ENCODE results near the gene PDCD10.

PDCD10 gene

DNA sequence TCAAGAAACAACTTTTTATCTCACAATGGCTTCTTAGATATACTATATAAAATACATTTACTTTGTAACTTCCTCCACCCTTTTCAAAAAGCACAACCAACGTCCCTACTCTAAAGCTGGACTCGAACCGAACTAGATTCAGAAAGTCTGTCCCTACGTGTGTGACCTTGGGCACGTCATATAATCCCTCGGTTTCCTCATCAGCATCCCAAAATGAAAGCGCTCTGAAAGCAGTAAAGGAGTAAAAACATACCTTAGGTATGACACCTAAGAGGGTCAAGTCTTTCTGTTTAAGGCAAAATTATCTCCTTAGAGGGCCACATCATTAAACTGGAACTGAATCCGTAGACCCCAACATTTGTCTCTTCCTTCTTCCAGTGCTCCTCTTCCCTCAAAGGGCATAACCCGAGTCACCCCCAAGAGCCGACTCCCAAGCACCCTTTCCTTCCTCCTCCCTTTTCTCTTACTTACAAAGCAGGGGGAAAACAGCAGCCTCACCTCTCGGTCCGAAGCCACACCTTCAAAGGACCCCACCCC lies 663 bp downstream of the PDCD10 start:
- DNase-seq, result peak; percentile 38 to 51

DNA sequence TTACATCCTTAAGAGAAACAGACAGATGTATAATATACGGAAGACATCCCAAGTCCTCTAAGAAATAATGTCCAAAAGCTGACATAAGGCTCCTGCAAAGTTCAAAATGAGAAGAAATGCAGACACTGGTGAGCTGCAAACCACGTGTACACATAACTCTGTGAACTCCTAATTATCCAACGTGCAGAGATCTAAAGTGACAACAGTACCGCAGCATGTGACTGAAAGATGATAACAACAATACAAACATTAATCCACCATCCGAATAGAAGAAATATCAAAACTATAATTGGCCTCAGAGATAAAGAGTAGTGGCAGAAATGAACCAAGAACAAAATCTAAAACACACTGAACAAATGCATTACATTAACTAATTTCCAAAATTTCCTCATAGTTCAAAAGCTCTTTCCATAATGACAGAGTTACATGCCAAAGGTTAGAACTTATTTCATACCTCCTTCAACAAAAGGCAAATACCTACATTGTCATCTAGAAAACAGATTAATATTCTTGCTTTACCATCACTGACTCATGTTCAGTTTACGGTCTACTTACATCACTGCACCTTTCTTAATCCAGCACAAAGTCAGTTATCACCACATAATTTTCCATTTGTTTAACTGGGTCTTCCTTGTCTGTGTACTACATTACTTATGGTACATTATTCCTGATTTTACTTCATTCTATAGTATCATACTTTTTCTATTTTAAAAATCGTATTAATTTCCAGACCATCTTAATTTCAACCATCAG lies 2.2 kb downstream of the PDCD10 start:
- no peak for DNase-seq

DNA sequence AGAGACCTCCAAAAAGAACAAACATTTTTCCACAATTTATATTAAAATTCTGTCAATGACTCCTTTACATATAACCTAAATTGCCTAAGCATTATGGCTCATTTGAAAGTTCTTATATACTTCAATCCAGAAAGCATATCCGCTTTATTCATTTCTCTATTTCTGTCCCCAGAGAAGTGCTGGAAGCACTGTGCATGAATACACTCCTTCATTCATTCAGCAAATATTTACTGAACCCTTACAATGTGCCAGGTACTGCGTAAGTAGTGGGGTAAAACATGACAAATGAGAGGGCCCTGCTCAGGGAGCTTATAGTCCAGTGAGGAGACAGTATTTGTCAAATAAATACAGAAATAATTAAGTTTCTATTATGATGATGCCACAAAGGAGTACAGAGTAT lies 3.3 kb downstream of the PDCD10 start:
- no peak for DNase-seq

DNA sequence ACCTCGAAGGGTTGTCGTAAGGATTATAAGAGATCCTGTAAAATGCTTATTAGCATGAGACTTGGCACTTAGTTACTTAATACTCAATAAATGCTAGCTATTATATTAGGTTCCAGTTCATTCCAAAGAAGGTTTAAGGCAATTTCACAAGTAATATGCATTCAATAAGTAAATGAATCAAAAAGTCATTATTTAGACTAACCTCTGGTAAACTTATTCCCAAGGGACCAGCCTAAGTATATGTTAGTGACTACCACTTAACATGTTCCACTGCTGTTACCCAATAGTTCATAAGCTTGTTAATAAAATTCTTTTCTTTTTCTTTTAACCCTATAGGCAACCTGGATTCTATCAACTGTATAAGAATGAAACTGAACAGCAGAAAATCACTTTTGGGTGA lies 5.1 kb downstream of the PDCD10 start:
- no peak for DNase-seq

DNA sequence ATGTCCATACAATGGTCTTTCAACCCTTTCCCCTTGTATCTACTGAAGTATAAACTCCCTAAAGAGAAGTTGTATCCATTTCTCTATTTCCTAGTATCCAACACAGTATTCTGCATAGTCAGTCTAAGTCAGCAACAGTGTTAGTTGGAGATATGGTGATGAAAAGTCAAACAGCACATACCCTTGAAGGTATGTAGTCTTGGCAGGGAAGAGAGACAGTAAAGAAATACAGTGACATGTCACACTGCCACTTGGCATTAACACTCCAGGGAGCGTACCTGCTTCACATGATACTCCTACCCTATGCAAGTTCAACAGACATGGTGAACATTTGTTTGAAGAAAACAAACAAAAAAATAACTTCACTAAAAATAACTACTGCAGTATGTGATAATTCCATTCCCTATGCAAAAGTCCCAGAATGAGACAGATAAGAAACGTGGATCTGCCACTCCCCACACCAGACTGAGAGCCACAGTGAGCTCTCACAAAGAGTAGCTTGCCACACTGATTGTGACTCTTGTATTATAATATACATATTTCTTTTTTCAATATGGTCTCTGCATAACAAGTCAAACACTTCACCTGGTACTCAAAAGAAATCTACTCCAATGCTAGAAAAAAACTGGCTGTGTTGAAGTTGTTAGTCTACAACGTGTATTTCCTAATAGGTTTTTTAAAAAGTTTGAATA lies 5.9 kb downstream of the PDCD10 start:
- no peak for DNase-seq

DNA sequence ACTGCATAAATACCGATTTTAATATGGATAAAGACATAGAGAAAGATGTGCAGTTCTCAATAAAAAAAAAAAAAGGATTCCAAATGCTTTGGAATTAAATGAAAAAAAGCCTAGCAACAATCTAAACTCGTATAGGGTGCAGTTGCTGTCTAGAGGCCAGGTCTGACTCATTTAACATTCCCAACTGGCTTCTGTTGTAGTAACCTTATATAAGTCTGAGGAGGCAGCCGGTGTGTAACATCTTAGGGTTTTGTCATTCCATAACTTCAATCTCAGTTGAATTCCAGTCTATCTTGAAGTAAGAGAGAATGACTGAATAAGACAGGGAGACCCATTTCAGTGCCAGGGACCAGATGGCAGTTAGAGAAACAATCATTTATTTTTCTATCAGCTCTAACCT lies 6.5 kb downstream of the PDCD10 start:
- no peak for DNase-seq

DNA sequence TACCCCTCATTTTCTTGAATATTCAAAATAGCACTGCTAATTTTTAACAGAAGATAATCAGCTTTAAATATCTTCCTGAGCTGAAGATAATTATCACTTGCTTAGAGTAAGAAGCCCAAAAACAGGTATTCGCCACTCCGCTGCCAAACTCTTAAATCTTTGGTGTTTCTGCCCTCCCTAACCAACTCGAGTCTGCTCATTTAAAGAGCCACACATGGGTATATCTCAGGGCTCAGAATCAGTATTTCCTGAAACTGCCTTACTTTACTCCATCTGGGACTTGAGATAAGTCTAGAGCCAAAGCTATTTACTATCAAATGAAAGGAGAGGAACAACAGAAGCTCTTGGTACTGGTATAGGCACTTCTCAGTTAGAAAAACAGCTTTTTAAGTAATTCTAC lies 10.8 kb downstream of the PDCD10 start:
- no peak for DNase-seq

DNA sequence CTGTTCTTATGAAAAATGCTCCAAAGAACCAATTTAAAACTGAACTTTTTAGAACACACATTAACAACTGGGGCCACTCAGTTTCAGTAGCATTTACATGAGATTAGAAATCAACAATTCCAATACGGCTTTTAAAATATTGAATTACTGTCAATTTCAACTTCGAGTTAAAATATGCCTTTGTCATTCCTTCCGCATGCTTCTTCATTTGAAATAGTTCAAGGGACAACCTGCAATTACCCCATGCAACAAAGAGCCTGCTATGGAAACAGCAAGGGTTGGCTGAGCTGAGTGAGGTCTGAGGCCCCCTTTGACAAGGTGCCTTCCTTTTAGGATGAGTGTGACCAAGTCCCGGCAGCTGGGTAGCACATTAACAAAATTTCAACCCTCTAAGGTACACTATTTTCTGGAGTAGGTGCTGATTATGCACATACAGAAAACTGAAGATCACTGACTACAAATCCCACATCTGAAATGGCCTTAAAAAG lies 11.6 kb downstream of the PDCD10 start:
- no peak for DNase-seq

DNA sequence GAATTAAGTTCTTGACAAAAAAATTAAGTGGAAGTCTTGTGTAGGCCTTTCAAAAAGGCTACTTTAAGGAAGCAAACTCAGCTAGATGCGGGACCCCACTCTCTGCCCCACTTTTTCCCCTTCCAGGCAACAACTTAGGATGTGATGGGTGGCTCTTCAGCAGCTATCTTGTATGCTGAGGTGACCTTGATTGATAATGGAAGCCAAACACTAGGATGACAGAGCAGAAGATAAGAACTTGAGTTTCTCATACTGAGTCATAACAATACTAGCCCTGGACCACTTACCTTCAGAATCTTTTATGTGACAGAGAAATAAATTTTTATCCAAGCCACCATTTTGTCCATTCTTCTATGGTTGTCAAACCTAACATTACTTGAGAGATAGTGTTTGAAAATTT lies 16.1 kb downstream of the PDCD10 start:
- no peak for DNase-seq

DNA sequence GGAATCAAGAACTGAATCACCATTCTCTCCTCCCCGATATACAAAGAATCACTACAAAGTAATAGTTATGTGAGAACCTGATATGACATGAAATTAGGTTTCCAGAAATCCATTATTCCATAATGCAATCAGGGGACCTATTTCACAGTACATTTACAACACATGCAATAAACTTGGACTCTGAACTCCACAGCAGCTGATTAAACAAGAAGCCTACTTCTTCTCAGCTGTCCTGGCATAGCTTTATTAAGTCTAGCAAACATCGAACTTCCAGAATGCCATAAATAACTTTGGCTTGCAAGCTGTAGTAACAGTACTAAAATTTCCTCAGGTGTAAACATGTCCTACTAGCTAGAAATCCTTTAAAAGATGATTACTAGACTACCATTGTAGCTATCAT lies 17.8 kb downstream of the PDCD10 start:
- DNase-seq, result no peak

DNA sequence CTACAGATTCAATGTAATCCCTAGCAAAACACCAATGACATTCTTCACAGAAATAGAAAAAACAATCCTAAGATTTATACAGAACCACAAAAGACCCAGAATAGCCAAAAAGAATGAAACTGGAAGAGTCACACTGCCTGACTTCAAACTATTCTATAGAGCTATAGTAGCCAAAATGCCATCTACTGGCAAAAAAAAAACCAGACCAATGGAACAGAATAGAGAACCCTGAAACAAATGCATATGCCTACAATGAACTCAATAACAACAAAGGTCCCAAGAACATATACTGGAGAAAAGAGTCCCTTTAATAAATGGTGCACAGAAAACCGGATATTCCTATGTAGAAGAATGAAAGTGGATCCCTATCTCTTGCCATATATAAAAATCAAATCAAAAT lies 19.8 kb downstream of the PDCD10 start:
- DNase-seq, result no peak

DNA sequence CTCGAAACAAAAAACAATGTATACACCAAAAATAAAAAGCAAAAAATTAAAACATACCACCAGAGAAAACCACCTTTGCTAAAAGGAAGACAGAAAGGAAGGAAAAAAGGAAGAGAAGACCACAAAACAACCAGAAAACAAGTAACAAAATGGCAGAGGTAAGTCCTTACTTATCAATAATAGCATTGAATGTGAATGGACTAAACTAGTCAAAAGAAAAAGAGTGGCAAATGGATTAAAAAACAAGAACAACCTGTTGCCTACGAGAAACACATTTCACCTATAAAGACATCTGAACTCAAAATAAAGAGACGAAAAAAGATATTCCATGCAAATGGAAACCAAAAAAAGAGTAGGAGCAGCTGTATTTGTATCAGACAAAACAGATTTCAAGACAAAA lies 22.2 kb downstream of the PDCD10 start:
- no peak for DNase-seq

DNA sequence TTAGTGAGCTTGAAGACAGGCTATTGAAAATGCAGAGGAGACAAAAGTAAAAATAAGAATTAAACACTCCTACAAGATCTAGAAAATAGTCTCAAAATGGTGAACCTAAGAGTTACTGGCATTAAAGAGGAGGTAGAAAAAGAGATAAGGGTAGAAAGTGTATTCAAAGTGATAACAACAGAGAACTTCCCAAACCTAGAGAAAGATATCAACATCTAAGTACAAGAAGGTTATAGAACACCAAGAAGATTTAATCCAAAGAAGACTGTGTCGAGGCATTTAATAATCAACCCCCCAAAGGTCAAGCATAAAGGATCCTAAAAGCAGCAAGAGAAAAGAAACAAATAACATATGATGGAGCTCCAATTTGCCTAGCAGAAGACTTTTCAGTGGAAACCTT lies 23.3 kb downstream of the PDCD10 start:
- DNase-seq, result no peak

DNA sequence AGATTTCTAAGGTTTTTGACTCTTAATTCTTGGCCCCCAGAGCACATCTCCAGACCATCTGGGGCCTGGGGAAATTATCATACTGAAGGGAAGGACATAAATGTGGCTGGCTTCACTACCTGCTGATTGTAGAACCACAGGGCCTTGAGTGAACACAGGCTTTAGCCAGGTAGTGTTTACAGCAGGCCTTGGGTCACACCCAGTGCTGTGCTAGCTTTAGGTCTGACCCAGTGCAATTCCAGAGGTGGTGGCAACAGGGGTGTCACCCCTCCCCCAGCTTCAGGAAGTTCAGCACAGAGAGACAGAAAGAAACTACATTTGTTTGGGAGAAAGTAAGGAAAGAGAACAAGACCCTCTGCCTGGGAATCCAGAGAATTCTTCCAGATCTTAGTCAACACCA lies 24.1 kb downstream of the PDCD10 start:
- no peak for DNase-seq

DNA sequence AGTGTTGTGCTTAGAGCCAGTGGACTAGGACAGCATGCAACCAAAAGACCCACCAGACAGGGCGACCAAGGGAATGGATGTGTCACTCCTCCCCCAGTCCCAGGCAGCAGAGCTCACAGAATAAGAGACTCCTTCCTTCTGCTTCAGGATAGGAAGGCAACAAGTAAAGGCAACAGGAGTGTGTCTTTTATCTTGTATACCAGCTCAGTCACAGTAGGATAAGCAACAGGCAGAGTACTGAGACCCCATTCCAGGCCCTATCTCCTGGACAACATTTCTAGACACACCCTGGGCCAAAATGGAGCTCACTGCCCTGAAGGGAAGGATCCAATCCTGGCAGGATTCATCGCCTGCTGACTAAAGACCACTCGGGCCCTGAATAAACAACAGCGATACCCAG lies 25.0 kb downstream of the PDCD10 start:
- no peak for DNase-seq

DNA sequence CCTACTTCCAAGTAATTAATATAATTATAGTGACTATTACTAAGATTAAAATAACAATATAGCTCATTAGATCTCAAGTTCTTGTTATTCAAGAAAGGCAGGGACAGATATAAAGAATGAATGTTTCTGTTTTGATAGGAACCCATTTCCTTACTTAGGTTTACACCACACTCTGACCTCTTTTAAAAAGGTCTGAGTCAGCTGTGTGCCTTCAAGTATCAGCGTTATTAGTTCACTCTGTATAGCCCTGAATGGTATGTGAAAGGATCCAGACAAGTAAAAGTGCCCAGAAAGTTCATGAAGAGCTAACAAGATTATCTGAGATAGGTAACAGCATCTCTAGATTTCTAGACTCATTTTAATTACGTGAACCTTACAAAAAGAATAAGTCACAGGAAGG lies 28.9 kb downstream of the PDCD10 start:
- DNase-seq, result no peak

DNA sequence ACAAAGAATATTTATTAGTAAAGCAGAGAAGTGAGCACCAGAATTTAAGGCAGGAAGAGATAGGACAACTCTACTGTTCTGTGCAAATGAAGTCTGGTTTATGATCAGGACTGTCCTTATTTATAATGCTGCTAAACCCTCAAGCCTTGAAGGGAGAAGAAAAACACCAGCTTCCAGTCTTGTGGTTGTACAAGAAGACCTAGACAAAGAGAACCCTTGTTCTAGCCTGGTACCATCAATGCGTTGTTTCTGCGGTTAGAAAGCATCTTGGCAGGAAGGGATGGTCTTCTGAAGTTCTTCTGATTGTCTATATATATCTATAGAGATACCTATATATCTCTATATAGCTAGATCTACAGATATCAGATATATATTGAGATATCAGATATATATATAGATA lies 33.8 kb downstream of the PDCD10 start:
- no peak for DNase-seq

DNA sequence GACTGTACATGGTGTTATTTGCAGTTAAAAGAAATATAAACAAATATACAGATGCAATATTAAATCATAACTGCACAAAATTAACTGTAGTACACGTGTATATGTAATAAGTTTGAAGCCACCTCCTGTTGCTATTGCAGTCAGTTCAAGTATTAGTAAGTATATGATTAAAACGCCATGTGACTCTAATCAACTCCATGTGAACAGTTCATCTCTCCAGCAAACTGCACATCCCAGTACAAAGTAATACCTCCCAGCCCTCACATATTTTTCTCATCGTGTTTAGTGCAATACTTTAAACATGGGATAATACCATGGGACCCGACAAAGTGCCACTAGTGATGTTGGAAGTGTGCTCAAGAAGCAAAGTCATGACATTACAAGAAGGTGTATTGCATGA lies 34.6 kb downstream of the PDCD10 start:
- no peak for DNase-seq

DNA sequence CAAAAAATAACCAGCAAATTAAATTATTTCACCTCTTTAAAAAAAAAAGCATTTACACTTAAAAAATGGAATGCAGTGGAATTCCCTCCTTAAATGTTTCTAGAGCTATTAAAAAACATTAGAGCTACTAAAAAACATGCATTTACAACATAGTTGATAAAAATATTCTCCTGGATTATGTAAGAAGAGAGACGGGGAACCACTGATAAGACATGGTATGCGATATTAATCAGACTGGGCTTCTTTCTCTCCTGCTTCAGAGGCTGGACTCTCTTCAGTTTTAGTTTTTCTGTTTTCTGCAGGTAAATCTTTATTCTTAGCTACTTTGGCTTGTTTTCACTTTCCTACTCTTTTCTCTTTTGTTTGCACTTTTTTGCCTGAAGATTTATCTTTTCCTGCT lies 40.6 kb downstream of the PDCD10 start:
- DNase-seq, result no peak

DNA sequence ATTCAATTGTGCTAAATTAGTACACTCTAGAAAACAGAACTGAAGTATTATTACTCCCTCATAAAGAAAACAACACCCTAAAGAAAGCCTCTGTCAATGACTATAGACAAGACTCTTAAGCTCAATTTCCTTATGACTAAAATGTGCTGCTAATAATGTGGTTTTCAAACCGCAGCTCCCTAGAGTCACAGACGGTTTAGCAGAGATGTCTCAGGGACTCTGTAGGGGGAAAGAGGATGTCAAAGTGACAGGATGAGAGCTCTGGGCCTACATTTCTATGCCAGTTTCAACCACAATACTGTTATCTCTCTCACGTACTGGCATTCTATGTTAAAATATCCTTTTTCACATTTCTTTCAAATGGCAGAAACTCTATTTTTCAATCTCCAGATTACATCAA lies 43.3 kb downstream of the PDCD10 start:
- no peak for DNase-seq

DNA sequence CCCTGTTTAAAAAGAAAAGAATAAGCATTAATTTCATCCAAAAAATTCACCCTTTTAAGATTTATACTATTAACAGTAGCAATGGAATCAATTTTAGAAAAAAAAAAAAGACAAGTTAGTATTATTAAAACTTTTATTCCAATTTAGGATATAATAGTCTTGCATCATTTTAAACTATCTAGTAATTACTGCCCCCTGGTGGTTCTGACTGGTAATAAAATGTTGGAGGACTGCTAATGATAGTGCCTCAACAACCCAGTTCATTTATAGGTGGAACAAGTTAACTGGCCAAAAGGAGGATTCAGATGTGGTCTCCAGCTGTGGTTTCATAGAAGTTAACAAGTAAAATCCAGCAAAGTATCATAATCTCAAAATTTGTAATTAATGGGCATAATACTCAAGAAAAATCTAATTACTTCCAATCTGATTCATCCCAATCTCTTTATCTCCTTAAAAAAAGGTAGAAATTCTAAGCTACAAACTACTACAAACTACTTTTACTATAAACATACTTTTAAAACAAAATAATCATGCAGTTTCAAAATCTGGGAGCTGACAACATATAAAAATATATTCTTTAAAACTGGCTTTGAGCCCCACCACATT lies 50.2 kb downstream of the PDCD10 start:
- peak; percentile 45 to 97 for DNase-seq

DNA sequence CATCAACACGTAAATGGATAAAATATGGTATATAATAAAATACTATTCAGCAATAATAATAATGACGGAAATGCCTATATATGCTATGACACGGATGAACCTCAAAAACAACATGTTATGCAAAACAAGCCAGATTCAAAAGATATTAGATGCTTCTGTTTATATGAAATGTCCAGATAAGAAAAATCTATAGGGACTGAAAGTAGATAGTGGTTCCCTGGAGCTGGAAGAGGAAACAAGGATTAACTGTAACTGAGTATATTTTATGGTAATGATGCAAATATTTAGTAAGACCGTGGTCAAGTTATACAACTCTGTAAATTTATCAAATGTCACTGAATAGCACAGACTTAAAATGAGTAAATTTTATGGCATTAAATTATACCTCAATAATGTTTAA lies 55.2 kb downstream of the PDCD10 start:
- DNase-seq, result no peak

DNA sequence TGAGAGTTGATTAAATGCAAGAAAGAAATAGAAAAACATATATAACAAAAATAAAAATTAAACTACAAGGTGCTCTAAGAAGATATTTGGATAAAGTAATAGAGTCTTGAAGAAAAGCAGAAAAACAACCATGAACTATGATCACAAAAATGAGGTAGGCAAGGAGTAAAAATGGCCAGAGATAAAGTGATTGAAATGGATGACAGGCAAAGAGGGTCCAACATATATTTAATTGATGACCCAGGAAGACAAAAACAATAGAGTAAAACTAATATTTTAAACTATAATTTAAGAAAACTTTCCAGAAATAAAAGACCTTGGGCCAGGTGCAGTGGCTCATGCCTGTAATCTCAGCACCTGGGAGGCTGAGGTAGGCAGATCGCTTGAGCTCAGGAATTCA lies 58.8 kb downstream of the PDCD10 start:
- no peak for DNase-seq

DNA sequence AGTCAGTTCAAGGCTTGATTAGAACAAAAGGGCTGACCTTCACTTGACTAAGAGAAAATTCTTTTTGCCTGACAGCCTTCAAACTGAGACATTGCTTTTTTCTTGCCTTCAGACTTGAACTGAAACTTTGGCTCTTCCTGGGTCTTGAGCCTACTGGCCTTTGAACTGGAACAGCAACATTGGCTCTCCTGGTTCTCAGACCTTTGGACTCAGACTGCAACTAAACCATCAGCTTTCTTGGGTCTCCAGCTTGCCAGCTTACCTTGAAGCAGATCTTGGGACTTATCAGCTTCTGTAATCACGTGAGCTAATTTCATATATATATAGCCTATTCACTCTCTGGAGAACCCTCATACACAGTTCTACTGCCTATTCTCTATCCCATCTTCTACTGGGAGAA lies 61.5 kb downstream of the PDCD10 start:
- DNase-seq, result no peak
